ENCODE results near the gene ESR2. TPM values are rescaled to one million over a fixed set of nuclear protein-coding genes. Genes with fewer than 3 reads are reported as not detected.

ESR2 gene
- polyA plus RNA-seq, 1 of the 3 experiments (the other 2 are of a cell fraction): 0.03 TPM

- no peaks in the 10 kb centered on the region for H3K27me3 ChIP-seq (ENCODE audit: insufficient read depth)
- no peak overlapping the region for H2AFZ ChIP-seq (ENCODE audit: low read depth)
- no peaks in the 10 kb centered on the region for H3K9me3 ChIP-seq
- ChIA-PET CTCF (no interaction called here), POLR2A (no interaction called here)
- H3K79me2 ChIP-seq (ENCODE audit: insufficient read depth): no peaks in the 10 kb centered on the region
- DNase-seq: no peak
- H3K36me3 ChIP-seq (replicated peaks in 1 of 2; ENCODE audit: control insufficient read depth in 1 of 2, insufficient read depth in 2 of 2, low read length in 1 of 2): no peaks in the 10 kb centered on the region
- H3K4me3 ChIP-seq (ENCODE audit: low read depth in 2 of 2, low read length in 1 of 2): no peak overlapping the region
- H3K4me1 ChIP-seq (ENCODE audit: control insufficient read depth in 1 of 2, insufficient read depth in 2 of 2, low read depth in 1 of 2, low read length in 1 of 2): peaks cover 0 to 14% of the 10 kb centered on the region in 2 experiments; a peak in 3 of 4 replicates
- no peak overlapping the region for H3K27ac ChIP-seq (ENCODE audit: low read depth in 2 of 2, low read length in 1 of 2)
- no peak overlapping the region for H3K4me2 ChIP-seq
- no peaks in the 10 kb centered on the region for H4K20me1 ChIP-seq (ENCODE audit: insufficient read depth)
- 95% methylated on average over 3 of the region's 3 CpGs for WGBS (ENCODE audit: low lambda C conversion rate)
- H3K9ac ChIP-seq: no peak overlapping the region
- no peak for TF ChIP-seq USF1 (IDR thresholded peaks at IDR 0.05; ENCODE audit: borderline replicate concordance, low read depth)
- TF ChIP-seq CHD2 (IDR thresholded peaks at IDR 0.05; ENCODE audit: low read length, partially characterized antibody): no peak
- TF ChIP-seq REST (IDR thresholded peaks at IDR 0.05; ENCODE audit: low read depth, low read length): no peak
- no peak for TF ChIP-seq RCOR1 (IDR thresholded peaks at IDR 0.05; ENCODE audit: low read length)
- TF ChIP-seq FOSL2 (IDR thresholded peaks at IDR 0.05; ENCODE audit: borderline replicate concordance, low read depth): no peak
- no peak for TF ChIP-seq JUND (IDR thresholded peaks at IDR 0.05)
- no peak for TF ChIP-seq PBX3 (IDR thresholded peaks at IDR 0.05)
- no peak for TF ChIP-seq SIN3A (IDR thresholded peaks at IDR 0.05; ENCODE audit: borderline replicate concordance, low read depth, low read length)
- no peak for TF ChIP-seq ZBTB33 (IDR thresholded peaks at IDR 0.05; ENCODE audit: borderline replicate concordance, low read depth)
- no peak for TF ChIP-seq EP300 (IDR thresholded peaks at IDR 0.05; ENCODE audit: borderline replicate concordance in 1 of 2, low read depth in 1 of 2, low read length in 1 of 2)
- no peak for TF ChIP-seq NRF1 (IDR thresholded peaks at IDR 0.05; ENCODE audit: low read depth, low read length)
- TF ChIP-seq GABPA (IDR thresholded peaks at IDR 0.05; ENCODE audit: low read depth): no peak
- TF ChIP-seq RAD21 (IDR thresholded peaks at IDR 0.05; ENCODE audit: low read length): no peak
- TF ChIP-seq MAX (IDR thresholded peaks at IDR 0.05; ENCODE audit: low read depth): no peak
- no peaks in the 10 kb centered on the region for H3F3A ChIP-seq (replicated peaks; ENCODE audit: insufficient read depth)
- no peaks in the 10 kb centered on the region for H3K9me2 ChIP-seq
These were observed 96.2 kb downstream of the ESR2 start for GRCh38 chr14:64197996-64198395.

All from SK-N-SH (cell line).